ES-I3 (cell line): Measurements from ENCODE around the gene GPR62.

Experiments used
- H3K36me3 ChIP-seq: 2 replicates; pipeline ENCODE4 v1.6.1; 2013; ENCODE audit warnings: mild to moderate bottlenecking, low read length, control low read depth, moderate library complexity; ENCODE audit not compliant: insufficient read depth
- H3K4me1 ChIP-seq: 2 replicates; pipeline ENCODE4 v1.6.1; 2013; ENCODE audit warnings: mild to moderate bottlenecking, control low read depth, low read length; ENCODE audit not compliant: insufficient read depth
- H3K9ac ChIP-seq: 2 replicates; pipeline ENCODE4 v1.6.1; 2013; ENCODE audit warnings: low read depth, mild to moderate bottlenecking, low read length, moderate library complexity
- H3K9me3 ChIP-seq: 2 replicates; pipeline ENCODE4 v1.6.1; 2013; ENCODE audit warnings: mild to moderate bottlenecking, low read length, moderate library complexity; ENCODE audit not compliant: control insufficient read depth, insufficient read depth

GPR62 gene

GRCh38 chr3:51968170-51968775, 13.1 kb downstream of the GPR62 start:
- peaks cover 26% of the 10 kb centered on the region for H3K4me1 ChIP-seq
- H3K9me3 ChIP-seq = no peaks in the 10 kb centered on the region
- no peaks in the 10 kb centered on the region for H3K36me3 ChIP-seq
- peak overlapping the region; percentile 60 for H3K9ac ChIP-seq

GRCh38 chr3:51968883-51969678, 13.9 kb downstream of the GPR62 start:
- Histone ChIP-seq H3K9me3 (no peaks in the 10 kb centered on the region), H3K36me3 (no peaks in the 10 kb centered on the region), H3K4me1 (peaks cover 25% of the 10 kb centered on the region), H3K9ac (peak overlapping the region; percentile 17; the same call in 1 of the 2 replicates)

DNA sequence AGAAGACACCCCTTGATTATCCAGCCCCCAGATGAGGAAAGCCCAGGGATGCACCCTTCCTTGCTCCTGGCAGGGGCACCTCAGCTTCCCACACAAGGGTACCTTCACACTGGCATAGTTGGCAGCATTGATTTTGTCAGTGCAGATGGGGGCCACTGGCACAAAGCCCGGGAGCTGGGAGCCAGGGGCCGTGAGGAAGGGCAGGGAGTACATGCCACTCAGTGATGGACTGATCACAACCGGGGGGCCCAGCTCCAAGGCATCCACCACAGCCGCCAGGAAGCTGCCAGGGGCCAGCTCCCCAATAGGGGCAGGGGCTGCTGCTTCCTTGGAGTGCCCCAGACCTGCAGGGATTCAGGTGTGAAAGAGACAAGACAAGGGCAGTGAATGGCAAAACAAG, 14.7 kb downstream of the GPR62 start:
- no peak overlapping the region; the same call in 1 of the 2 replicates for H3K9ac ChIP-seq
- no peaks in the 10 kb centered on the region for H3K36me3 ChIP-seq
- peaks cover 18% of the 10 kb centered on the region for H3K4me1 ChIP-seq
- H3K9me3 ChIP-seq = no peaks in the 10 kb centered on the region

DNA sequence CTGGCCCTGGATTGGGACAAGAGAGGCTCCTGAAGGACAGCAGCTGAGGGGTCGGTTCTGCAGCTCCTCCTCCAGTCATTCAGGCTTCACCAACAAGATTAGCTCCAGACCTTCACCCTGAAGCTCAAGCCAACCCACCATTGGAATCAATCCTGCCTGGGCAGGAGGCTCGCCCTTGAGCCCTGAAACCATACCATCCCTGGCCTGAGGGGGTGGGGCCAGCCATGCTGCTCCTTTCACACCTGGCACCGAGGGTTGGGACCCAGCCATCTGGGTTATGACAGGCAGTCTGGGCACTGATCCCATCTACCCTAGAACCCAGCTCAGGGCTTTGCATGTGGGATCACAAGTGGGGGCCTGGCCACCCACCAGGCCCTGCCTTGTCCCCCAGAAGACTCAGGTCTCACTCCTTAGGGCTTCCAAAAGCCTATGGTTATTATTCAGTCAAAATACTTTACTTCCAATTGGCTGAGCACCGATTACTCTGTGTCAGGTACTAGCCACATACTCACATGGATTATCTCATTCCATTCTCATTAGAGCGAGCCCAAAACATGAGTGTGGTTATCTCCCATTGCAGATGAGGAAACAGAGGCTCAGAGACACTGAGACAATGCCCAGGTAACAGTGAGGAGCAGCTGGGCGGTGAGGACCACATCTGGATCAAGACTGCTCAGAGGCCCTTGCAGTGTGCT, 15.6 kb downstream of the GPR62 start:
- H3K9ac ChIP-seq = no peak overlapping the region
- no peaks in the 10 kb centered on the region for H3K36me3 ChIP-seq
- H3K4me1 ChIP-seq = peaks cover 23% of the 10 kb centered on the region
- no peaks in the 10 kb centered on the region for H3K9me3 ChIP-seq

GRCh38 chr3:51971350-51971749, 16.2 kb downstream of the GPR62 start:
- no peaks in the 10 kb centered on the region for H3K36me3 ChIP-seq
- no peak overlapping the region for H3K9ac ChIP-seq
- peaks cover 17% of the 10 kb centered on the region for H3K4me1 ChIP-seq
- H3K9me3 ChIP-seq = no peaks in the 10 kb centered on the region

DNA sequence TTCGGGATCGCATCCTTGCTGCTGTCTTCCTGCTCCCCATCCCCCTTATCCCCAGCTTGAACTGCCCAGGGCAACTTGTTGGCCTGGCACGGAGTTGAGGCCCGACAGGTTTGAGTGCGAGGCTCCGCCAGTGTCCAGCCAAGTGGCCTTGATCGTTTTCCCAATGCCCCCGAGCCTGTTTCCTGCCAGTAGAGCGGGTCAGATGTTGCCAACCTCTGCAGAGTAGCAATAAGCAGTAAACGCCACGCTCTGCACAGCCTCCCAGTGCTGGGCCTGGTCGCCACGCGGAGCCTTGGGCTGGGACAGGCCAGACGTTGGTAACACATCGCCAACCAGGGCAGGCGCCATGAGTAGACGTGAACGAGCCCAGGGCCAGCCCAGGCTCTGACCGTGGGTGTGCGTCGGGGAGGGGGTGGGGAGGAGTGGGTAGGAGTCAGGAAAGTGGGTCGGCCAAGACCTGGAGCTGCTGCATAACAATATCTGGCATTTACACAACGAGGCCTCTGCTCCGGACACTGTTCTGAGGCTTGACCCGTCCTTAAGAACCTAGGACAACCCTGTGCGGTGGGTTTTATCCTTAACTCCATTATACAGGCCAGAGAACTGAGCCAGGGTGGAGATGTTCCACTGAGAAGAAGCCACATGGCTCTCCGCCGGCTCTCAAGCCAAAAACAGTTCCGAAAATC, 19.2 kb downstream of the GPR62 start:
- peaks cover 5% of the 10 kb centered on the region; the same call in 1 of the 2 replicates for H3K4me1 ChIP-seq
- H3K9ac ChIP-seq = peak overlapping the region; percentile 47
- no peaks in the 10 kb centered on the region for H3K9me3 ChIP-seq
- no peaks in the 10 kb centered on the region for H3K36me3 ChIP-seq

GRCh38 chr3:51974963-51975851, 20.0 kb downstream of the GPR62 start, which contains the start of gene ABHD14A:
Gene ABHD14A (plus strand): TSS chr3:51975064. CDS start chr3:51975136, 72 bp downstream.
- Histone ChIP-seq H3K36me3 (no peaks in the 10 kb centered on the region), H3K9me3 (no peaks in the 10 kb centered on the region), H3K9ac (peak within 1 kb of the TSS; percentile 78), H3K4me1 (peaks cover 5% of the 10 kb centered on the region; the same call in 1 of the 2 replicates)

DNA sequence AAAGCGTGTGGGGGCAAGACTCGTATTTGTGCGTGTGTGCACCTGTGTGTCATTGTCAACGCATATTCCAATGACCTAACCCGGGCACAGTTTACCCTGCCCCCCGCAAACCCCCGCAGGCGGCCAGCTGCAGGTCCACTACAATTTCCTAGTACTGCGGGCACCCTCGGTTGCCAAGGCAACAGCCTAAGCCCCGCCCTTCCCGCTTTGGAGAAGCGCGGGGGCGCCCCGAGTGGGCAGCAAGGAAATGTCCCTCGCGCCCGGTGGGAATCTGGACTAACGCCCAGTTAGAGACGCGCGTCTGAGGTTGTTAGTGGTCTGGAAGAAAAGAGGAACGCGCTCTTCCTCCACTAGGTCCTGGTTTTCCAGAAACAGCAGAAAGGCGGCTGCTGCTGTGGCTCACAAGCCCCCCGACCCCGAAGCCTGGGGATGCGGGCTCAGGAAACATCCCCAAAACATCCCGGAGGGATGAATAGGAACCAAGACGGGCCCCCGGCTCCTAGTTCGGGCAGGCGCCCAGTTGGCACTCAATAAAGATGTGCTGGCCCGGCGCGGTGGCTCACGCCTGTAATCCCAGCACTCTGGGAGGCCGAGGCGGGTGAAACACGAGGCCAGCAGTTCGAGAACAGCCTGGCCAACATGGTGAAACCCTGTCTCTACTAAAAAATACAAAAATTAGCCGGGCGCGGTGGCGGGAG, 20.8 kb downstream of the GPR62 start:
- no peaks in the 10 kb centered on the region for H3K9me3 ChIP-seq
- H3K9ac ChIP-seq = peak overlapping the region; percentile 47; the same call in 1 of the 2 replicates
- H3K4me1 ChIP-seq = peaks cover 5% of the 10 kb centered on the region; the same call in 1 of the 2 replicates
- no peaks in the 10 kb centered on the region for H3K36me3 ChIP-seq

- H3K36me3 ChIP-seq = no peaks in the 10 kb centered on the region
- no peak overlapping the region for H3K9ac ChIP-seq
- peaks cover 5% of the 10 kb centered on the region; the same call in 1 of the 2 replicates for H3K4me1 ChIP-seq
- H3K9me3 ChIP-seq = no peaks in the 10 kb centered on the region
These were observed 22.4 kb downstream of the GPR62 start for GRCh38 chr3:51977446-51978142.

- Histone ChIP-seq H3K4me1 (peaks cover 5% of the 10 kb centered on the region; the same call in 1 of the 2 replicates), H3K36me3 (no peaks in the 10 kb centered on the region), H3K9ac (no peak overlapping the region), H3K9me3 (no peaks in the 10 kb centered on the region)
These were observed 22.9 kb downstream of the GPR62 start for GRCh38 chr3:51978143-51978502.

- no peak overlapping the region for H3K9ac ChIP-seq
- peaks cover 10% of the 10 kb centered on the region; the same call in 1 of the 2 replicates for H3K4me1 ChIP-seq
- no peaks in the 10 kb centered on the region for H3K36me3 ChIP-seq
- no peaks in the 10 kb centered on the region for H3K9me3 ChIP-seq
These were observed 25.1 kb downstream of the GPR62 start for GRCh38 chr3:51980253-51980652.

- no peaks in the 10 kb centered on the region for H3K9me3 ChIP-seq
- no peaks in the 10 kb centered on the region for H3K36me3 ChIP-seq
- peaks cover 5% of the 10 kb centered on the region; the same call in 1 of the 2 replicates for H3K4me1 ChIP-seq
- peak overlapping the region; percentile 77 for H3K9ac ChIP-seq
These were observed 27.2 kb downstream of the GPR62 start for GRCh38 chr3:51982352-51982837.
